Superior temporal gyrus (tissue), 1 donor: Measurements from ENCODE around the gene CARD16.
"Not testable (repeated sequence)": the region's sequence is repeated elsewhere in the genome, so short reads cannot be mapped to it uniquely, and the experiment has no call there.

Experiments
- DNase-seq: peaks from one replicate; pipeline ENCODE4 v3.0.0-alpha.2; 2016; ENCODE audit errors: extremely low spot score

Gene CARD16

DNA sequence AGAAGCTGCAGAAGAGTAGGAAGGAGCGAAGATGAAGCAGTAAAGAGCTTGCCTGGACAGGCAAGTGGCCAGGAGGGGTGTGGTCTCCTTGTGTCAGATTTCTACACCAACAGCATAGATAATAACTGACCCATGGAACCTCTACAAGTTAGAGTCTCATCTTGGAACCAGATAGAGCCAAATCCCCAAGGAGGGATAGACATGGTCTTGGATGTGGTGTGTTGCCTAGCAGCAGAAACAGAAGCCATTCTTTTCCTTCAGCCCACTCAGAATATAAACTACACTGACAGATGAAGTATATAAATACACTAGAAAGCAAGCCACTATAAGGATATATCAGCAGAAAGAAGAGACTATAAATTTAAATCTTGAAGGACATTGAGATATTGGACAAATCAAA, 4.3 kb upstream of the CARD16 start:
- DNase-seq = no peak

DNA sequence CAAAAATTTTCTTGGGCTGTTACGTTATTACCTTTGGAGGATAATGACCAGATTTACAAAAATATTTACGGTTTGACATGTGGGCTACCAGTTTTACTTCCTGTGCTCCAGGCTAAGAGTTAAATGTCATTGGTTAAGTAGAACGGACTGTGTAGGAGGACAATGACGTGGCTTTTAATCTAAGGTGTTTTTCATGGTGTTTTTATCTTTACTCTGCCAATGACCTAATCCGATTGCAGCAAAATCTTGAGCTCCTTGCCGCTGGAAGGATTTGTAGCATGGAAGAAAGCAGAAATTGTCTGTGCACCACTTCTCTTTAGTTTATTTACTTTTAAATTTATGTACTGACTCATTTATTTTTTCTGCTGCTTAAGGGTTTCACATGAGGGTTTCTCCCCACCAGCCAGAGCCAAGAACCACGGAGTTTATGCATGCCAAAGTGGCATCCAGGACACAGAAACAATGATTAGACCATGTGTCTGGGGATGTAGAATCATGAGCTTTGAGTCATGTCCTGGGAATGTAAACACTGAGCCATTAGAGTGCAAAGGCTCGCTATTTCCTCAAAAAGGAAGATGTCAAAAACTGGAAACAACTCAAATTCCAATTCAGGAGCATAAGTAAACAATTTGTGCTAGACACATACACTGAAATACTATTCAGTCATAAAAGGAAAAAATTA, 1.9 kb upstream of the CARD16 start:
- no peak for DNase-seq

- no peak for DNase-seq
These were observed 651 bp upstream of the CARD16 start for GRCh38 chr11:105045676-105046296.

DNA sequence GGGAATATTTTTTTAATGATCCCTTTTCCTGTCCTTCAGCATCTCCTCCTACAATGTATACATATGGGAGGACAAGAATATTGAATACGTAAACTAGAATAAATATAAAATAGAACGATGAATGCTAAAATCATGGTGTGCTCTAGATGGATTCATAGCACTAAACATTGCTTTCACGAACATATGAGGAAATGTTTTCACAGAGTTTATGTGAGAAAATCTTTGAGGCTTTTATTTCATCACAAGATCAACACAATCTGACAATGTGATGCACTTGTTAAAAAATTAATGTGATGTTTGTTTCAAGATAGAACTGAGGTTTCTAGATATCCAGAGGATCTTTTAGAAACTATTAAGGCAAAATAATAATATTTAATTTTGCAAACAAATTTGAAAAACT, 3.0 kb downstream of the CARD16 start:
- no peak for DNase-seq

GRCh38 chr11:105040703-105041102, 4.4 kb downstream of the CARD16 start:
- no peak for DNase-seq

- no peak for DNase-seq
These were observed 10.1 kb downstream of the CARD16 start, which contains the start of gene CASP1 for GRCh38 chr11:105034813-105035620. TSS of gene CASP1 (minus strand) at chr11:105035144. CDS start at chr11:105035113, 31 bp downstream.

GRCh38 chr11:105034388-105034787, 10.7 kb downstream of the CARD16 start:
- not testable (repeated sequence) for DNase-seq

GRCh38 chr11:105033781-105034180, 11.4 kb downstream of the CARD16 start:
- no peak for DNase-seq

DNA sequence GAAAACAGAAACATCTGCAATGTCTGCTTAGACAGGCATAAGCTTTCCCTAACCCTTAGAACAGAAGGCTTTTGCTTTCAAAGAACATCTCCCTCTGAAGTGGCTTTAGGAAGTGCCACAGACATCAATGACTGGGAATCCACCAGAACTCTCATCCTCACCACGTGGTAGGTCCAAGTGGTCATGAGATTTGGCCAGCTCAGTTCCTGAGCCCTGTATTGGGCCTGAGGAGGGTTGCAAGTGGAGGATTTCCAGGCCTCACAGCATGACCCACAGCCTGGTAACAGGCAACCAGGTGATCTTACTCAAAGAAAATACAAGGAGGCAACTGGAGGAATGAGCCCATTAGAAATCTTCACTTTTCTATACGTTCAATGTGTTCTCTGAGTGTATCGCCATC, 11.8 kb downstream of the CARD16 start:
- DNase-seq = no peak

GRCh38 chr11:105032495-105032894, 12.6 kb downstream of the CARD16 start:
- DNase-seq = no peak

GRCh38 chr11:105027678-105028077, 17.5 kb downstream of the CARD16 start:
- no peak for DNase-seq

DNA sequence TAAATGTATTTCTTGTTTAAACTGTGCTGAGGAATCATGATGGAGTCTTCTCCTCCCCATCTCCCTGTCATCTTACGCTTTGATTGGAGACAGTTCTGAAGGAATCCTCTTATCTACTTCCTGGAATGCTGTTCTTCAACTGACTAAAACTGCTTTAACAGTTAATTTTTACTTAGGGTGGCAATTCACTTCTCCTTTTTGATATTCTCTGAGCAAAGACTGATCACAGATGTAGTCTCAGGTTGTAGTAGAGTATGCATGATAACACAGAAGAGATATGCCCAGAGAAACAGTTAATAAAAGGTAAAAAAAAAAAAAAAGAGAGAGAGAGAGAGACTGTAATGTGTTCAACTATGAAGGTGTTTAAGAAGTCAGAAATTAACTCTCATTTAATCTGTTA, 20.7 kb downstream of the CARD16 start:
- DNase-seq = no peak

DNA sequence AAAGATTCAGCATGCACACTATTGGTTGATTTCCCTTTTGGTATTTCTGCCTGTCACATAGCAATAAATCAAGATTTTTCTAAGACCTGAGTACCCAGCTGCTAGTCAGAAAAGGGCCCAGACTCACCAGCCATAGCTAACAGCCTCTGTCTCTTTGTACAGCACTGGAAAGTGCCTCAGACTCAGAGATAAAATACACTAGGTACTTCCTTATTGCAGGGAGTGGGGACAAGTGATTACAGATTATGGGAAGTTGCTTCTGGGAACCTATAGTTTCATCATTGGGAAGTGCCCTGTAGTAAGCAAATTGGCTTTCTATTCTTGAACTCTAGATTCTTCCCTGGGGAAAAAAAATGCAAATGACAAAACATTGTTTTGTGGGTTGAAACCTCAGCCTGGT, 22.1 kb downstream of the CARD16 start, which contains the start of gene CASP5:
CASP5 (minus strand) TSS at position 166 of the 400 bp plus-strand sequence; CDS start at position 134, 32 bp downstream.
- DNase-seq = no peak

- no peak for DNase-seq
These were observed 22.6 kb downstream of the CARD16 start for GRCh38 chr11:105022527-105022926.

- DNase-seq = no peak
These were observed 37.7 kb downstream of the CARD16 start for GRCh38 chr11:105007463-105007862.

DNA sequence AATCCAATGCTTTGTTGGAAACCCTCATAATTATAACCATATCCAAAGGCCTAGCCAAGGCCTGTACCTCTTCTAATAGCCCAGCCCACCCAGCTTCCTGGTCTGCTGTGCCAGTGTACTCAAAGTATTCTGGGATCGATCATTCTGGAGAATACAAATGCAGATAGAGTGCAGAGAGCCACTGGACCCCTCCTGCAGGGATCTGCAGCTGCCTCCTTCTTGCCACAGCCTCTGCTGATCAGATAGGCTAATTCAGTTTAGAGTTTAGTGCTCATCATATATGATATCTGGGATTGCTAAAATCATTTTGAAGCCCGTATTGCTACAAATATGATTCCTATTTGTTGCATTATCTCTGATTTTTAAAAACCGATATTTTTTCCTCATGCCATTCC, 39.7 kb downstream of the CARD16 start:
- no peak for DNase-seq

DNA sequence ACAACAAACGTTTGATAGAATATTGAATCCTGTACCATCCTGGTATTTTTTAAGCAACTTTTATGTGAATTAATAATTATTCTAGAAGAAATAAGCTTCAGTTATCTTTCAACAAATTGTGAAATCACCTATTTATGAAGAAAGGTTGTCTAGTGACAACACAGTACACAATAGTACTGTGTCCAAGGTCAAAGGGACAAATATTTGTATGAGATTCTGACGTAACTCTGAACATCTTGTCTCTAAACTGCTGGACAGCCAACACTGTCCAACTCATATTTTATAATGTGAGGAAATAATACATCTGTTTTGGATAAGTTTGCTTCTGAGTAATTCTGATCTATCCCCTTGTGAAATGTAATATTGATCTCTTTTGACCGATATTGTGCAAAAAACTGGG, 41.1 kb downstream of the CARD16 start:
- no peak for DNase-seq

GRCh38 chr11:105003151-105003550, 42.0 kb downstream of the CARD16 start:
- no peak for DNase-seq

GRCh38 chr11:105000797-105001196, 44.3 kb downstream of the CARD16 start:
- DNase-seq = no peak

- no peak for DNase-seq
These were observed 45.0 kb downstream of the CARD16 start for GRCh38 chr11:105000167-105000566.

- no peak for DNase-seq
These were observed 45.4 kb downstream of the CARD16 start for GRCh38 chr11:104999721-105000120.

GRCh38 chr11:104997288-104997687, 47.8 kb downstream of the CARD16 start:
- DNase-seq = no peak

- no peak for DNase-seq
These were observed 50.1 kb downstream of the CARD16 start for GRCh38 chr11:104995001-104995408.
